K562 (cell line): Measurements from ENCODE around the gene LRRC3. TPM values are rescaled to one million over a fixed set of nuclear protein-coding genes. Genes with fewer than 3 reads are reported as not detected.

Source experiments
- ATAC-seq: fragments of 200-7000 bp; cut with Tn5 transposase; 3 replicates; pipeline ENCODE4 v1.9.1; 2020; ENCODE audit warnings: moderate library complexity
- BruUV-seq: library from RNA; stranded (reverse); fragments of 400-500 nt; replicated peaks from 2 replicates; lab custom pipeline; 2021; lab: Mats Ljungman, UMichigan
- CTCF ChIA-PET: fragments of 300-600 bp; formaldehyde crosslinking; extraction: SDS; loops from one replicate; lab custom pipeline; 2021; ENCODE audit warnings: low intra/inter-chr PET ratio; lab: Yijun Ruan, JAX
- POLR2A ChIA-PET: fragments of 300-600, 350-650 bp; sonication (Branson Sonifier 250); formaldehyde crosslinking; extraction: SDS; loops from one replicate; lab custom pipeline; 2021; ENCODE audit warnings: antibody characterized with exemption, inconsistent platforms; lab: Yijun Ruan, JAX
- DNase-seq, 4 experiments: peaks; one replicate each; pipeline versions ENCODE4 v3.0.0 to v3.0.0-alpha.2; 2011 to 2018; ENCODE audit warnings: low spot score in 3 of 4, mixed read lengths in 3 of 4; ENCODE audit errors: extremely low read depth in 1 of 4
- FAIRE-seq: peaks from 2 replicates; lab custom pipeline; 2011; peaks lifted over from hg19 to GRCh38; lab: Jason Lieb, UNC
- H2AFZ ChIP-seq: 2 replicates; pipeline ENCODE4 v1.6.0; 2011; ENCODE audit warnings: low read depth, low read length, control low read depth, inconsistent platforms
- H3K27ac ChIP-seq: fragments of 200-600 bp; 3 replicates; pipeline ENCODE4 v1.8.0; 2011; ENCODE audit warnings: low read depth, mild to moderate bottlenecking, control low read depth, inconsistent platforms, low read length, moderate library complexity, mixed read lengths; ENCODE audit errors: extremely low read depth
- H3K27me3 ChIP-seq, 2 experiments: fragments of 300-600 bp in 1 of 2; 2 replicates in 1 of 2; 3 replicates in 1 of 2; pipeline versions ENCODE4 v1.6.0 to v1.8.0; 2011; ENCODE audit warnings: inconsistent platforms in 2 of 2, low read length in 2 of 2, mild to moderate bottlenecking in 1 of 2, mixed read lengths in 1 of 2, moderate library complexity in 1 of 2; ENCODE audit not compliant: control insufficient read depth in 2 of 2, insufficient read depth in 2 of 2
- H3K36me3 ChIP-seq: fragments of 300-600 bp; 3 replicates; pipeline ENCODE4 v1.8.0; 2011; ENCODE audit warnings: mild to moderate bottlenecking, low read length, inconsistent platforms; ENCODE audit not compliant: control insufficient read depth, insufficient read depth
- H3K4me1 ChIP-seq, 2 experiments: fragments of 200-600 bp in 1 of 2; replicated peaks in 1 of 2; 2 replicates in 1 of 2; 3 replicates in 1 of 2; pipeline versions ENCODE4 v1.5.1 to v1.8.0; 2011; ENCODE audit warnings: inconsistent platforms in 2 of 2, low read length in 2 of 2, mild to moderate bottlenecking in 1 of 2, mixed read lengths in 1 of 2, moderate library complexity in 1 of 2; ENCODE audit not compliant: control insufficient read depth in 2 of 2, insufficient read depth in 2 of 2
- H3K4me2 ChIP-seq: 2 replicates; pipeline ENCODE4 v1.6.1; 2011; ENCODE audit warnings: low read length, control low read depth, inconsistent platforms, mixed read lengths; ENCODE audit not compliant: insufficient read depth
- H3K4me3 ChIP-seq: fragments of 200-600 bp; sonication (generic), shearing (Covaris generic); 2 replicates; pipeline ENCODE4 v1.5.1; 2016; ENCODE audit warnings: control low read depth, inconsistent platforms
- H3K79me2 ChIP-seq: fragments of 200-600 bp; 3 replicates; pipeline ENCODE4 v1.8.0; 2011; ENCODE audit warnings: low read length, inconsistent platforms; ENCODE audit not compliant: control insufficient read depth, insufficient read depth
- H3K9ac ChIP-seq, 2 experiments: 2 replicates each; pipeline versions ENCODE4 v1.6.0 to v1.6.1; 2011; ENCODE audit warnings: low read depth in 2 of 2, low read length in 2 of 2, control low read depth in 1 of 2, inconsistent platforms in 1 of 2, mild to moderate bottlenecking in 1 of 2, mixed read lengths in 1 of 2; ENCODE audit not compliant: insufficient read depth in 1 of 2
- H3K9me1 ChIP-seq: one replicate; pipeline ENCODE4 v1.6.0; 2011; ENCODE audit warnings: inconsistent platforms, mild to moderate bottlenecking, low read length, moderate library complexity; ENCODE audit not compliant: control insufficient read depth, insufficient read depth
- H3K9me3 ChIP-seq: replicated peaks from 2 replicates; pipeline ENCODE4 v1.5.1; 2011; ENCODE audit warnings: low read depth, low read length, inconsistent platforms; ENCODE audit not compliant: control insufficient read depth, insufficient read depth
- H4K20me1 ChIP-seq: replicated peaks from 2 replicates; pipeline ENCODE4 v1.6.1; 2011; ENCODE audit warnings: low read length, inconsistent platforms, mixed read lengths; ENCODE audit not compliant: control insufficient read depth, insufficient read depth
- E2F1 ChIP-seq: sonication (generic); formaldehyde crosslinking; IDR thresholded peaks from 2 replicates; pipeline ENCODE4 v1.8.1; 2023; ENCODE audit warnings: mild to moderate bottlenecking, missing genetic modification reagents, moderate library complexity
- ELK3 ChIP-seq: fragments of 450-650 bp; formaldehyde crosslinking; IDR thresholded peaks from 2 replicates; pipeline ENCODE4 v1.4.0; 2020; ENCODE audit warnings: mild to moderate bottlenecking
- FUS ChIP-seq: fragments of 200-400 bp; formaldehyde crosslinking; optimal IDR thresholded peaks from 2 replicates; pipeline ENCODE3; 2017; ENCODE audit warnings: low read depth, low read length
- HDAC3 ChIP-seq: fragments of 450-650 bp; IDR thresholded peaks from 2 replicates; pipeline ENCODE4 v1.6.1; 2018; ENCODE audit warnings: borderline replicate concordance, mild to moderate bottlenecking, moderate library complexity; ENCODE audit not compliant: partially characterized antibody
- HNRNPL ChIP-seq: fragments of 200-400 bp; formaldehyde crosslinking; IDR thresholded peaks from 2 replicates; pipeline ENCODE4 v1.6.1; 2017; ENCODE audit warnings: low read depth, mild to moderate bottlenecking, low read length
- PCBP2 ChIP-seq: fragments of 200-400 bp; formaldehyde crosslinking; IDR thresholded peaks from 2 replicates; pipeline ENCODE4 v1.6.1; 2018; ENCODE audit warnings: low read length, low read depth, mild to moderate bottlenecking, moderate library complexity; ENCODE audit not compliant: poor library complexity, severe bottlenecking
- PHF21A ChIP-seq: fragments of 450-650 bp; IDR thresholded peaks from 2 replicates; pipeline ENCODE4 v1.6.1; 2017; ENCODE audit warnings: low read depth, borderline replicate concordance
- SMARCA5 ChIP-seq: fragments of 450-650 bp; IDR thresholded peaks from 2 replicates; pipeline ENCODE4 v1.6.1; 2016
- ZNF280B ChIP-seq: fragments of 250-450 bp; sonication (Bioruptor Pico); IDR thresholded peaks from 2 replicates; pipeline ENCODE4 v1.5.1; 2021; ENCODE audit warnings: mild to moderate bottlenecking
- ZNF586 ChIP-seq: fragments of 450-650 bp; formaldehyde crosslinking; conservative IDR thresholded peaks from 2 replicates; pipeline ENCODE4 v1.4.0; 2020; ENCODE audit warnings: mild to moderate bottlenecking, moderate library complexity
- WGBS: fragments of 100-300 bp; shearing (Covaris generic); methylation state at CpG from one replicate; pipeline ENCODE4 v1.1.6; 2016; ENCODE audit warnings: low coverage, mixed read lengths; ENCODE audit not compliant: insufficient coverage; ENCODE audit errors: missing lambda C conversion rate; 5-methylcytosine and 5-hydroxymethylcytosine counted together
- in situ Hi-C: fragments of 300-500 bp; cut with MboI; formaldehyde crosslinking; loops from 4 replicates; pipeline ENCODE4 v1.15.0; 2018; ENCODE audit warnings: inconsistent platforms, mixed read lengths
- intact Hi-C: fragments of 100-400 bp; cut with micrococcal nuclease; formaldehyde crosslinking; loops from 2 replicates; pipeline ENCODE4 v1.14.2; 2022
- polyA plus RNA-seq, 8 experiments: library from polyadenylated mRNA; depleted of rRNA in 4 of 8; stranded (reverse) in 5 of 8; unstranded in 3 of 8; fragments of >200 nt; fragmentation: Nextera tagmentation in 2 of 8; fragmentation: Illumina TruSeq in 1 of 8; extraction: Ambion mirVana in 2 of 8; extraction: Trizol in 1 of 8; gene quantifications; 2 replicates each; pipeline versions ENCODE4 v1.2.1 to v1.2.3, GENCODE V29; 2011 to 2014; ENCODE audit warnings: inconsistent platforms in 1 of 8, missing spikeins in 1 of 8
- total RNA-seq, 7 experiments: library from RNA; depleted of rRNA in 6 of 7; stranded (reverse); fragments of >200 nt in 6 of 7; fragmentation: Illumina TruSeq in 2 of 7; extraction: Trizol in 2 of 7; gene quantifications; 2 replicates each; pipeline versions ENCODE4 v1.2.1 to v1.2.3, GENCODE V29; 2011 to 2021; ENCODE audit warnings: low replicate concordance in 1 of 7
- TF ChIP-seq, protein P1 (sequence below): IDR thresholded peaks from 3 replicates; pipeline ENCODE4 v1.6.1; 2011; ENCODE audit warnings: borderline replicate concordance, mild to moderate bottlenecking; ENCODE audit not compliant: insufficient read length, insufficient read depth

LRRC3 gene
- total and polyA plus RNA-seq, 9 of the 15 experiments (the other 6 are each of a cell fraction or from before 2014, with no cell fraction given): 0.04 TPM; not detected in 7

GRCh38 chr21:44444286-44444931 lies 10.9 kb upstream of the LRRC3 start (continued):
- TF ChIP-seq SMARCA5: peak; percentile 91; the same call in 1 of the 2 replicates

GRCh38 chr21:44445145-44445812 lies 10.0 kb upstream of the LRRC3 start:
- H3K27me3 ChIP-seq: peaks cover 39 to 84% of the 10 kb centered on the region in 2 experiments
- intact Hi-C loops (no loop called here), in situ Hi-C loops (no loop called here)
- H3K4me1 ChIP-seq: peaks cover 0 to 22% of the 10 kb centered on the region in 2 experiments; a peak in 1 of 5 replicates
- ATAC-seq (no peak), FAIRE-seq (no peak), DNase-seq (no peak)
- ChIA-PET CTCF (no interaction called here), POLR2A (no interaction called here)
- H3K4me2 ChIP-seq: no peak overlapping the region
- no peak overlapping the region for H3K9ac ChIP-seq
- H4K20me1 ChIP-seq: no peaks in the 10 kb centered on the region; the same call in 1 of the 2 replicates
- BruUV-seq: no TSS peak
- no peak overlapping the region for H3K27ac ChIP-seq
- no peak for TF ChIP-seq FUS
- TF ChIP-seq HDAC3: no peak
- no peak for TF ChIP-seq HNRNPL
- no peak for TF ChIP-seq PCBP2
- no peak for TF ChIP-seq ELK3 (CRISPR knock-in tag)
- TF ChIP-seq ZNF586 (CRISPR knock-in tag): no peak
- no peak for TF ChIP-seq PHF21A
- no peak for TF ChIP-seq ZNF280B (CRISPR knock-in tag)
- TF ChIP-seq E2F1: no peak
- TF ChIP-seq, protein P1, sequence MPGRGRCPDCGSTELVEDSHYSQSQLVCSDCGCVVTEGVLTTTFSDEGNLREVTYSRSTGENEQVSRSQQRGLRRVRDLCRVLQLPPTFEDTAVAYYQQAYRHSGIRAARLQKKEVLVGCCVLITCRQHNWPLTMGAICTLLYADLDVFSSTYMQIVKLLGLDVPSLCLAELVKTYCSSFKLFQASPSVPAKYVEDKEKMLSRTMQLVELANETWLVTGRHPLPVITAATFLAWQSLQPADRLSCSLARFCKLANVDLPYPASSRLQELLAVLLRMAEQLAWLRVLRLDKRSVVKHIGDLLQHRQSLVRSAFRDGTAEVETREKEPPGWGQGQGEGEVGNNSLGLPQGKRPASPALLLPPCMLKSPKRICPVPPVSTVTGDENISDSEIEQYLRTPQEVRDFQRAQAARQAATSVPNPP: no peak
- H3K9me3 ChIP-seq: no peaks in the 10 kb centered on the region; the same call in 1 of the 2 replicates
- no peak overlapping the region for H2AFZ ChIP-seq
- H3K9me1 ChIP-seq: no peaks in the 10 kb centered on the region
- under 1% methylated on average over 19 of the region's 19 CpGs for WGBS
- H3K36me3 ChIP-seq: no peaks in the 10 kb centered on the region
- H3K4me3 ChIP-seq: no peak overlapping the region
- H3K79me2 ChIP-seq: no peaks in the 10 kb centered on the region
